ENCODE measurements around the gene OTULINL. TPM values are rescaled to one million over a fixed set of nuclear protein-coding genes. Genes with fewer than 3 reads are reported as not detected.

OTULINL gene
- total RNA-seq, 2 donors from 2014 or later, result 15.8 to 19.0 TPM

DNA sequence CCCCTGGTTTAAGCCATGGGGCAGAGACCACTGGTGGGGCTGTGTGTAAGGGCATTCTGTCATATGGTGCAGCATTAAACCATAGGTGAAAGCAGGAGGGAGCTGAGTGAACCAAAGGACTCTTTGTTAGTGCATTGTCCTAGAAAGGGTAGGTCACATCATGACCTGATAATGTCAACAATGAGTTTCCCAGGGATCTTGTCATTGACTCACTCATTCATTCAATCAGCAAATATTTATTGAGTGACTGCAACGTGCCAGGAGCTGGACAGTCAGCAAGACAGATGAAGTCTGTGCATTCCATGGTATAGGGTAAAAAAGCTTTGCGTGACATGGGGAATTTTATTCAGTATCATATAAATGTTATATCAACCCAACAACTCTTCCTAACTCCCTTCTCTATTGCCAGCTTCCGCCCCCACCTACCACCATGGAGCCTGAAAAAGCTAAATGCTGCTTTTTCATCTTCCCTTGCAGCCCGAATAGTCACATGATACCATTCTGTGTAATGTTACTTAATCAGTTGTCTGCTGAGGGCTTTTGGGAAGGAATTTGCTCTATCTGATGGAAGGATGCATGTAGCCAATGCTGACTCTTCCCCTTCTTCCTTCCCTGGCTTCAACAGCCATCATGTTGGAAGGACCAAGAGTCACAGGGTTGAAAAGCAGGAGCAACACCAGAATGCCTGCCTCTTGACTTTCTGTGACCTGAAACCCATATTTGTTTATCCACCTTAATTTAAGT is 11.5 kb upstream of the OTULINL start:
- H3K36me3 Mint-ChIP-seq (ENCODE audit: low read depth), result no peaks in the 10 kb centered on the region
- H3K27me3 Mint-ChIP-seq, result no peaks in the 10 kb centered on the region
- no peak overlapping the region for H3K4me3 Mint-ChIP-seq
- ATAC-seq (replicated peaks), result no peak
- H3K27ac Mint-ChIP-seq, result no peak overlapping the region
- no peaks in the 10 kb centered on the region for H3K9me3 Mint-ChIP-seq
- H3K4me1 Mint-ChIP-seq, result no peaks in the 10 kb centered on the region

DNA sequence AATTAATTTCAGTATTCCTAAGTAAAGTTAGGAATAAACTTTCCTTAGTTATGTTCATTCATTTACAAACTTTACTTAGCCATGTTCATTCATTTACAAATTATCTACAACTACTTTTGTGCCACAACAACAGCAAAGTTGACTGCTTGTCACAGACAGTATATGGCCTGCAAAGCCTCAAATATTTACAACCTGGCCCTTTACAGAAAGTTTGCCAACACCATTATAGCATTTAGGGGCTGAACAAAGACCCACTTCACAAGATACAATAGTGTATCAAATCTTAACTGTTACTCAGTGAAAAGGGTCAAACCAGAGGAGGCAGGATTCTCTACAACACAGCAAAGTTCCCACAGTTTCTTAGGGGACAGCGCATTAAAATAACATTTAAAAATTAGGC is 9.7 kb upstream of the OTULINL start:
- no peak overlapping the region for H3K4me3 Mint-ChIP-seq
- H3K36me3 Mint-ChIP-seq (ENCODE audit: low read depth), result no peaks in the 10 kb centered on the region
- H3K27ac Mint-ChIP-seq, result no peak overlapping the region
- no peaks in the 10 kb centered on the region for H3K27me3 Mint-ChIP-seq
- no peak for ATAC-seq (replicated peaks)
- no peaks in the 10 kb centered on the region for H3K4me1 Mint-ChIP-seq
- no peaks in the 10 kb centered on the region for H3K9me3 Mint-ChIP-seq

DNA sequence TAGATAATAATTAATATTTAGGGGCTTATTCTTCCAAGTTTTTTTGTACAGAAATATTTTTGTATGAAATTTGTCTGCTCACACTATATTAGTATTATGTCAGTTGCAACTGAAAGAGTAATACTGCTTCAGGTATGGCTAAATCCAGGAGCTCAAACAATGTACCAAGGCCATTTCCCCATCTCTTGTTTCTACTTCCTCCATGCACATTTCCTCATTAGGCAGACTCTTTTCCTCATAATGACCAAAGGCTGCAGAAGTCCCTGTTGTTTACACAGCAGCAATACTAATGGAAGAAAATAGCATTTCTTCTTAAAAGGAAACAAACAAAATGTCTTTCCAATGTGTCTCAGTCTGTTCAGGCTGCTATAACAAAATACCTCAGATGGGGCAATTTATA is 9.2 kb upstream of the OTULINL start:
- H3K9me3 Mint-ChIP-seq, result no peaks in the 10 kb centered on the region
- no peaks in the 10 kb centered on the region for H3K4me1 Mint-ChIP-seq
- no peaks in the 10 kb centered on the region for H3K27me3 Mint-ChIP-seq
- H3K27ac Mint-ChIP-seq, result no peak overlapping the region
- no peak overlapping the region for H3K4me3 Mint-ChIP-seq
- ATAC-seq (replicated peaks), result no peak
- H3K36me3 Mint-ChIP-seq (ENCODE audit: low read depth), result no peaks in the 10 kb centered on the region

DNA sequence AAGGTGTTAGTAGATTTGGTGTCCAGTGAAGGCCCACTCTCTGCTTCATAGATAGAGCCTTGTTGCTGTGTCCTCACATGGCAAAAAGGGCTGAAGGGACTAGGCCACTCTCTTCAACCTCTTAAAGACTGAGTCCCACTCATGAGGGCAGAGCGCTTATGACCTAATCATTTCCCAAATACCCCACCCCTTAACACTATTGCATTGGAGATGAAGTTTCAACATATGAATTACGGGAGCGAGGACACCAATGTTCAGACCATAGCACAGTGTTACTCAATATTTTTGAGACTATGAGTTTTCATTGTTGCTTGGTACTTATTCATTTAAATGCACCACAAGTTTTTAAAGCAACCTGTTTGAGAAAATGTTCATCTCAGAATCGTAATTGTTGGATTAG is 8.8 kb upstream of the OTULINL start:
- ATAC-seq (replicated peaks), result no peak
- Mint-ChIP-seq H3K9me3 (no peaks in the 10 kb centered on the region), H3K4me1 (no peaks in the 10 kb centered on the region), H3K4me3 (no peak overlapping the region), H3K27me3 (no peaks in the 10 kb centered on the region), H3K36me3 (ENCODE audit: low read depth) (no peaks in the 10 kb centered on the region), H3K27ac (no peak overlapping the region)

DNA sequence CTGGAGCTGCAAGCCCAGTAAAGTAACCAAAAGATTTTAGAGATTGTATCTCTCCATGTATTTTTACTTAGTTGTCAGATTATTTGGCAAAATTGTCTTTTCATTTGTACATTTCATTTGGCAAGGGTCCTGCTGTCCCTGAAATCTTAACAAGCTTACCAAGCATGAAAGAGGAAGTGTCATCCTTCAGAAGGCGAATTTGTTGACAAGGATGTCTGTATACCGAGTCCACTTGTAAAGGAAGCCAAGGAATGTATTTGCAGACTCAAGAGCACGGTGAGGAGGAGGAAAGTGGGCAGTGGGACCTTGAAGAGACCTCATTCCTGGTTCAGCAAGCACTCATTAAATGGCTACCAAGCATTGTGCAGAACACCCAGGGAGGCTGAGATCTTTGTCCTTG is 7.5 kb upstream of the OTULINL start:
- no peak overlapping the region for H3K4me3 Mint-ChIP-seq
- peaks cover 3% of the 10 kb centered on the region for H3K27me3 Mint-ChIP-seq
- H3K4me1 Mint-ChIP-seq, result no peaks in the 10 kb centered on the region
- no peak overlapping the region for H3K27ac Mint-ChIP-seq
- H3K9me3 Mint-ChIP-seq, result no peaks in the 10 kb centered on the region
- no peak for ATAC-seq (replicated peaks)
- no peaks in the 10 kb centered on the region for H3K36me3 Mint-ChIP-seq (ENCODE audit: low read depth)

DNA sequence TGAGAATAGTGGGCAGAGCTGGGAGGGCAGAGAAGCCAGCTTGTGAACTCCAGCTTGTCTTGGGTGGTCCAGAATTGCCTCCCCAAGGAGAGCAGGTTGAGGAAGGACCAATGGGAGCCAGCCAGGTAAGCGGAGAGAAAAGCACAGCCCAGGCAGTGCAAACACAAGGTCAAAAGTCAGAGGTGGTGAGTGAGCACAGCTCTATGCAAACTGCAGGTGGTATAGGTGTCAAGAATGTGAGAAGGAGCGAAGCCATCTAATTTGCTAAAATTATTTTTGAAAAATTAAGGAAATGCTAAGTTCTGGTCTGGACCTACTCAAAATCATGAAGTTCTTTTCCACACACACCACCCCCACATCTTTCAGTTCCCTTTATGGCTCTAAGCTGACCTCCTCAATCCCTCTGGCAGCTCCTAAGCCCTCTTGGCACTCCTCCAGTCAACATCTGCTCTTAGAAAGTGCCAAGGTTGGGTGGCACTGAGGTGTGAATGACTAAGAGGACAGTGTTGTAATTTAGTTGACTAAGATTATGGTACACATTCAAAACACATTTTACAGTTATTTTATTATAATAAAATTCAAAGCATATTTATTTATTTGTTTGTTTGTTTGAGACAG is 6.6 kb upstream of the OTULINL start:
- Mint-ChIP-seq H3K9me3 (no peaks in the 10 kb centered on the region), H3K27me3 (peaks cover 3% of the 10 kb centered on the region), H3K4me1 (no peaks in the 10 kb centered on the region), H3K4me3 (no peak overlapping the region), H3K27ac (no peak overlapping the region), H3K36me3 (ENCODE audit: low read depth) (no peaks in the 10 kb centered on the region)
- no peak for ATAC-seq (replicated peaks)

DNA sequence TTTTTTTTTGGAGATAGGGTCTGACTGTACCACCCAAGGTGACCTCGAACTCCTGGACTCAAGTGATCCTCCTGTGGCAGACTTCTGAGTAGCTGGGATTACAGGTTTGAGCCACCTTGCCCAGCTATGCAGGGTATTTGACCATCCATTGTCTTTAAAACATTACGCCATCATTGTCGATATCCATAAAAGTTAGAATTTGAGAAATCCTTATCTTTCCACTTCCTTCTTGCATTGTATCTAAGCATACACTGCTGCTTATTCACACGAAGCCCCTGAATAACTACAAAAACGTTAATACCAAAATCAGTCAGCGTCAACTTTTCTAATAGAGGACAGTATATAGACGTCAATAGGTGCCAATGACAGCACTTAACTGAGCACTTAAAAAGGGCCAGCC is 5.4 kb upstream of the OTULINL start:
- ATAC-seq (replicated peaks), result no peak
- Mint-ChIP-seq H3K4me1 (peaks cover 4% of the 10 kb centered on the region), H3K36me3 (ENCODE audit: low read depth) (no peaks in the 10 kb centered on the region), H3K27me3 (peaks cover 7% of the 10 kb centered on the region), H3K4me3 (no peak overlapping the region), H3K27ac (no peak overlapping the region), H3K9me3 (no peaks in the 10 kb centered on the region)

DNA sequence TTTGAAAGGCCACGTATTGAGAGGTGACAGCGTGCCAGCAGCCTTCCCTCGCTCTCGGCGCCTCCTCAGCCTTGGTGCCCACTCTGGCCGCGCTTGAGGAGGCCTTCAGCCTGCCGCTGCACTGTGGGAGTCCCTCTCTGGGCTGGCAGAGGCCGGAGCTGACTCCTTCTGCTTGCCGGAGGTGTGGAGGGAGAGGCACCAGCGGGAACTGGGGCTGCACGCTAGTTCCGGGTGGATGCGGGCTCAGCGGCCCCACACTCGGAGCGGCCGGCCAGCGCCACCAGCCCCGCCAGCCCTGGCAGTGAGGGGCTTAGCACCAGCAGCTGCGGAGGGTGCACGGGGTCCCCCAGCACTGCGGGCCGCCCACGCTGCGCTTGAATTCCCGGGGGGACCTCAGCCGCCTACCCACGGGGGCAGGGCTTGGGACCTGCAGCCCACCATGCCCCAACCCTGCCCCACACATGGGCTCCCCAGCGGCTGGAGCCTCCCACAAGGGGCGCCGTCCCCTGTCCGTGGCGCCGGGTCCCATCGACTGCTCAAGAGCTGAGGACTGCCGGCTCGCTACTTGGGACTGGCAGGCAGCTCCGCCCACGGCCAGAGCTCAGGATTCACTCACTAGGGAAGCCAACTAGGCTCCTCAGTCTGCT is 4.4 kb upstream of the OTULINL start:
- Mint-ChIP-seq H3K4me1 (peaks cover 4% of the 10 kb centered on the region), H3K27ac (no peak overlapping the region), H3K27me3 (peaks cover 7% of the 10 kb centered on the region), H3K36me3 (ENCODE audit: low read depth) (no peaks in the 10 kb centered on the region), H3K9me3 (no peaks in the 10 kb centered on the region), H3K4me3 (no peak overlapping the region)
- ATAC-seq (replicated peaks), result no peak

DNA sequence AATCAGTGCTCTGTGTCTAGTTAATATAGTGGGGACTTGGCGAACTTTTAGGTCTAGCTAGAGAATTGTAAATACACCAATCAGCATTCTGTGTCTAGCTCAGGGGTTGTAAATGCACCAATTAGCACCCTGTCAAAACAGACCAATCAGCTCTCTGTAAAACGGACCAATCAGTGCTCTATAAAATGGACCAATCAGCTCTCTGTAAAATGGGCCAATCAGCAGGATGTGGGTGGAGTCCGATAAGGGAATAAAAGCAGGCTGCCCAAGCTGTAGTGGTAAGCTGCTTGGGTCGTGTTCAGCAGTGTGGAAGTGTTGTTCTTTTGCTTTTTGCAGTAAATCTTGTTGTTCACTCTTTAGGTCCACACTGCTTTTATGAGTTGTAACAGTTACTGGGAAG is 3.6 kb upstream of the OTULINL start:
- Mint-ChIP-seq H3K27me3 (peaks cover 7% of the 10 kb centered on the region), H3K36me3 (ENCODE audit: low read depth) (no peaks in the 10 kb centered on the region), H3K4me1 (peaks cover 4% of the 10 kb centered on the region), H3K27ac (no peak overlapping the region), H3K4me3 (no peak overlapping the region), H3K9me3 (no peaks in the 10 kb centered on the region)
- no peak for ATAC-seq (replicated peaks)

DNA sequence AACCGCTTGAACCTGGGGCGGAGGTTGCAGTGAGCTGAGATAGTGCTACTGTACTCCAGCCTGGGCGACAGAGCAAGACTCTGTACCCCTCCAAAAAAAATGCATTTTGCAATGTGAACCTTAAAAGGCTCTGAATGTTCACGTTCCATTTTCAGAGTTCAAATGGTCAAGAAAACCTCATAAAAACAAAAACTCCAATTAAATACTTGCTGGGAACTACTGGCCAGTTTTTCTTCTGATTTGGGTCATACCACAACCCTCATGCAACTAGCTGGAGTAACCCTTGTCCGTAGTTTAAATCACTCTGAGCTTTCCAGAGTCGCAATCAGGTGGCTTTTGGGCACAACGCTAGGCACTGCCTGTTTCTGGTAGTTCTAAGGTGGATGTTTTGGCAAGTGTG is 2.3 kb upstream of the OTULINL start:
- ATAC-seq (replicated peaks), result no peak
- Mint-ChIP-seq H3K36me3 (ENCODE audit: low read depth) (no peaks in the 10 kb centered on the region), H3K4me3 (no peak overlapping the region), H3K4me1 (peaks cover 6% of the 10 kb centered on the region), H3K27ac (no peak overlapping the region), H3K27me3 (peaks cover 7% of the 10 kb centered on the region), H3K9me3 (no peaks in the 10 kb centered on the region)

DNA sequence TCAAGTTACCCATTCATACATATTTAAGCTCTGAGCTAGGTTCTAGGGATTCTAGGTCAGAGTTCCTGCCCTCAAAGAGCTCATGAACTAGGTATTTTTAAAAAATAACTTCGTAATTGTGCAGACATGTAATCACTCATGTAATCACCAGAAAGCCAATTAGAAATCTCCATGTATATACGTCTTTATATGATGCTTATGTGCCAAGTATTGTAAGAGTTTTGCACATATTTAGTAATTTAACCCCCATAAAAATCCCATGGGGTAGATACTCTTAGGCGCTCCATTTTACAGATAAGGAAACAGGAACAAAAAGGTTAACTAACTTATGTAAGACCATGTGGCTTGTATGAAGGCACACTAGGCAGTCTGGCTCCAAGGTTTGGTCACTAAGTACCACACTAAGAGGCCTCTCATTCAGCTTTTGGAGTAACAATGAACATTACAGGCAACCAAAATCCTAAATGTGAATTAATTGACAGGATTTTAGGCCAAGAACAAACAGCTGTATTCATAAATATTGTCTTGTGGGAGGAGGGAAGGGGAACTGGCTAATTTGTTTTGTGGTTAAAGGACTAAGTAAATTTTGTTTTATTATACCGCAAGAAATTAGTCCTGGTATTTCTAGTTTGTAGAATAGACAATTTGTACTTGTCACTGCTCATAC is 1.7 kb upstream of the OTULINL start:
- no peak for ATAC-seq (replicated peaks)
- H3K36me3 Mint-ChIP-seq (ENCODE audit: low read depth), result no peaks in the 10 kb centered on the region
- H3K27me3 Mint-ChIP-seq, result peaks cover 7% of the 10 kb centered on the region
- no peak overlapping the region for H3K27ac Mint-ChIP-seq
- H3K4me3 Mint-ChIP-seq, result peak overlapping the region; percentile 72
- H3K4me1 Mint-ChIP-seq, result peaks cover 12% of the 10 kb centered on the region
- H3K9me3 Mint-ChIP-seq, result no peaks in the 10 kb centered on the region

DNA sequence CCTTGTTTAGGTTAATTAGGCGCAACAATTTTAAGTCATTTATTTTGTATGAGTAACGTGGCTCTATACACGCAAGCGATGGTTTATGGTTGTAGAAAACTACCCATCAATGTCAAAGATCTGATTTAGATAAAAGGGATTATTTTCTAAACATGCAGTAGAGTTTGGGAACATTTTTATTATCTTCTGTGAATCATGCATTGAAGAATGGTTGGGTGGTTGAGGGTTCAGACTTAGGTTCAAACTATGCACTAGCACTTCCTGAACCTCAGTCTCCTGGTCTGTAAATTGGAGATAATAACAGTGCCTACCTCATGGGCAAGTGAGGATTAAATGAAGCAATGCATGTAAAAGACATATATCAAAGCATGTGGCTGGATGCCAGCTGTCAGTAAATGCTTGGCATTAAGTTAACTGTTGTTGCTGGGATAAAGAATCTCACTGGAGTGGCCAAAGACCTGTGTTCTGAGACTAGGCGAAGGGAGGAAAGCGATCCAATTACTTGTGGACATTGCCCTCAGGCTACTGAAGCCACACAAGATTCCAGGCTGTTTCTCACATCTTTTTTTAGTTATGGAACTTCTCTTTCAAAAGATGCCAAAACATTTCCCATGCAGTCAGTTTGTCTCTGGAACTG is 1.1 kb upstream of the OTULINL start:
- ATAC-seq (replicated peaks), result no peak
- H3K27ac Mint-ChIP-seq, result no peak overlapping the region

DNA sequence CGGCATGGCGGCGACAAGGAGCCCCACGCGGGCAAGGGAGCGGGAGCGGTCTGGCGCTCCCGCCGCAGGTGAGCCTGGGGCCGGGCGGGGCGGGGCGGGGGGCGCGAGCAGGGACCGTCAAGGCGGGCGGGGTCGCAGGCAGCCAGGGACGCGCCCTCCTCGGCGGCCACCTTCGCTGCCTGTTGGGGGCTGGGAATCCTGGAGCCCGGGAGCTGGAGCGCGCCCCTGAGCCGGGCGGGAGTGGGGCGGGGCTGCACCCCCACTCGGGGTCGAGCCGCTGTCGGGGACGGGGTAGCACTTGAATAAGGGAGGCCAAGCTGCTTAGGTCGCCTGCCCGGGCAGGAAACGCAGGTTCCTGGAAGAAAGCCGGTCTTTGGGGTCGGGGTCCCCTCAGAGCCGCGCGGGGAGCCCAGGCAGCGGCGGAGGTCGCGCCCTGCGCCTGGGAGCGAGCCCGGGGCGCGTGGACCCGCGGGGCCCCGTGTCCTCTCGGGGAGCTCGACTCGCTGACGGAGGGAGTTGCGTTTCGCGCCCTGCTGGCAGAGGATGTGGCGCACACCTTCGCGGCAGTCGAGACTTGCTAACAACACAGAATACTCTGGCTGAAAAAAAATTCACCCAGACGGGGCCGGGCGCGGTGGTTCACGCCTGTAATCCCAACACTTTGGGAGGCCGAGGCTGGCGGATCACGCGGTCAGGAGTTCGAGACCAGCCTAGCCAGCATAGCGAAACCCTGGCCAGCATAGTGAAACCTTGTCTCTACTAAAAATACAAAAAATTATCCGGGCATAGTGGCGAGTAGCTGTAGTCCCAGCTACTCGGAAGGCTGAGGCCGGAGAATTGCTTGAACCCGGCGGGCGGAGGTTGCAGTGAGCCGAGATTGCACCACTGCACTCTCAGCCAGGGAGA is 552 bp downstream of the OTULINL start:
- Mint-ChIP-seq H3K9me3 (no peaks in the 10 kb centered on the region), H3K36me3 (ENCODE audit: low read depth) (no peaks in the 10 kb centered on the region), H3K27ac (peak overlapping the region; percentile 56), H3K4me1 (peaks cover 16% of the 10 kb centered on the region), H3K27me3 (peaks cover 7% of the 10 kb centered on the region), H3K4me3 (peak overlapping the region; percentile 72)
- peak; percentile 83 for ATAC-seq (replicated peaks)

More for the DNA sequence above, 1.1 kb upstream of the OTULINL start:
- H3K27me3 Mint-ChIP-seq, result peaks cover 7% of the 10 kb centered on the region
- peak overlapping the region; percentile 72 for H3K4me3 Mint-ChIP-seq
- no peaks in the 10 kb centered on the region for H3K9me3 Mint-ChIP-seq
- peaks cover 13% of the 10 kb centered on the region for H3K4me1 Mint-ChIP-seq
- no peaks in the 10 kb centered on the region for H3K36me3 Mint-ChIP-seq (ENCODE audit: low read depth)

DNA sequence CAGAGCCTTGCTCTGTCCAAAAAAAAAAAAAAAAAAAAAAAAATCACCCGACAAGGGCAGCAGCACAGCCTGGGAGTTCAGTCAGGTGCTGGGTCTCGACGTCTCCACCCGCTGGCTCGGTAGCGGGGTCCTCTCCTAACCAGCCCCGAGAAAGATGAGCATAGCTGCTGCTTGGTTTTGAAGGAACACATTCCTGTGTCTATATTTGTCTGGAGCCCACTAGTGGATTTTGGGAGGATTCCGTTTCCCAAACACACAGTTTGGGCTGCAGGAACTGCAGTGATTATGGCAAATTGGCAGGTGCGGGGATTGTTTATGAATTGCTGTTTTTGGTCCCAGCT is 1.2 kb downstream of the OTULINL start:
- H3K27me3 Mint-ChIP-seq, result peaks cover 7% of the 10 kb centered on the region
- ATAC-seq (replicated peaks), result no peak

More for the DNA sequence above, 1.2 kb downstream of the OTULINL start:
- Mint-ChIP-seq H3K9me3 (no peaks in the 10 kb centered on the region), H3K27ac (peak overlapping the region; percentile 56), H3K4me1 (peaks cover 18% of the 10 kb centered on the region), H3K36me3 (ENCODE audit: low read depth) (no peaks in the 10 kb centered on the region), H3K4me3 (peak overlapping the region; percentile 72)

Data from activated T-helper 17 cell treated with anti-CD3 and anti-CD28 coated beads, Interleukin-2, amount 50 U/mL, for 72 hours (primary cell).